HG03097 (cell line): ENCODE data around the gene MRPL41.
"Not testable (repeated sequence)": the region's sequence is repeated elsewhere in the genome, so short reads cannot be mapped to it uniquely, and the experiment has no call there.

Source experiments
- ATAC-seq: cut with Tn5 transposase; IDR thresholded peaks from one replicate; pipeline ENCODE4 v1.9.1; 2021; ENCODE audit not compliant: unreplicated experiment, low FRiP score

The MRPL41 gene

GRCh38 chr9:137551264-137552021, at the start of gene MRPL41:
Gene MRPL41 (plus strand): TSS chr9:137551879. CDS start chr9:137552082, 203 bp downstream.
- peak; percentile 69 for ATAC-seq

GRCh38 chr9:137502008-137502911, 49.4 kb upstream of the MRPL41 start:
- no peak for ATAC-seq

GRCh38 chr9:137504432-137504777, 47.3 kb upstream of the MRPL41 start:
- no peak for ATAC-seq

GRCh38 chr9:137505421-137506140, 46.1 kb upstream of the MRPL41 start:
- no peak for ATAC-seq

GRCh38 chr9:137506274-137506673, 45.4 kb upstream of the MRPL41 start:
- ATAC-seq = no peak

- no peak for ATAC-seq
Observed at GRCh38 chr9:137506702-137507171, 44.9 kb upstream of the MRPL41 start.

- ATAC-seq = no peak
Observed at GRCh38 chr9:137509198-137509597, 42.5 kb upstream of the MRPL41 start.

- ATAC-seq = not testable (repeated sequence)
Observed at GRCh38 chr9:137511126-137511525, 40.6 kb upstream of the MRPL41 start.

- ATAC-seq = no peak
Observed at GRCh38 chr9:137511758-137512463, 39.8 kb upstream of the MRPL41 start.

- not testable (repeated sequence) for ATAC-seq
Observed at GRCh38 chr9:137513136-137513535, 38.5 kb upstream of the MRPL41 start.

GRCh38 chr9:137513801-137514570, 37.7 kb upstream of the MRPL41 start:
- not testable (repeated sequence) for ATAC-seq

GRCh38 chr9:137514691-137515337, 36.9 kb upstream of the MRPL41 start:
- no peak for ATAC-seq

GRCh38 chr9:137515338-137515724, 36.3 kb upstream of the MRPL41 start:
- ATAC-seq = no peak

- no peak for ATAC-seq
Observed at GRCh38 chr9:137516144-137516917, 35.3 kb upstream of the MRPL41 start.

- not testable (repeated sequence) for ATAC-seq
Observed at GRCh38 chr9:137518661-137519459, 32.8 kb upstream of the MRPL41 start.

- ATAC-seq = no peak
Observed at GRCh38 chr9:137519553-137519952, 32.1 kb upstream of the MRPL41 start.

GRCh38 chr9:137520614-137521404, 30.9 kb upstream of the MRPL41 start:
- no peak for ATAC-seq
